GM19351 (cell line): ENCODE data around the gene IGSF8.

Experiments used
- ATAC-seq: cut with Tn5 transposase; IDR thresholded peaks from one replicate; pipeline ENCODE4 v1.9.1; 2021; ENCODE audit warnings: mild to moderate bottlenecking, moderate library complexity; ENCODE audit not compliant: unreplicated experiment

The IGSF8 gene

DNA sequence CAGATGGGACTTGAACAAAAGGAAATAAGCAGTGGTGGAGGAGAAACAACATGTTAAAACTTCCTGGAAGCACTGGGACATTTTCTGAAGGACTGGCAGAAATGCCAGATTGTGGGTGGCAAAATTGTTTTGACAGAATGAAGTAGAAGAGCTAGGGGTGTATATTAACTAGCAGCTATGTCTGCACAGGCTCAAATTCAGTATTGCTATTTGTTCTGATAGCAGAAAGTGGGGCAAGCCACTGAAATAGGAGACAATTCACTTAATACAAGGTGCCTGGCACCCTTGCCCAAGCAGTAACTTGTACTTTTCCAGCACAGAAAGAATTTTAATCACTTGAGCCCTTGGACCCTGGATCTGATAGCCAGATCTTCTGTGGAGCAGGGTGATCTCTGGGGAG lies 54.9 kb downstream of the IGSF8 start:
- ATAC-seq: no peak
